BLaER1 treated with 17β-estradiol and CSF1 and Interleukin-3, amounts not matched to agents 10 nM and 100 nM (cell line): Measurements from ENCODE around the gene FTH1.
"Not testable (repeated sequence)": the region's sequence is repeated elsewhere in the genome, so short reads cannot be mapped to it uniquely, and the experiment has no call there.

Experiments used
- H3K27ac ChIP-seq, 11 experiments: shearing (Covaris generic); formaldehyde crosslinking; 2 replicates each; pipeline ENCODE4 v1.8.1; 2022
- H3K27me3 ChIP-seq, 11 experiments: shearing (Covaris generic); formaldehyde crosslinking; 2 replicates each; pipeline ENCODE4 v1.8.1; 2022
- H3K36me3 ChIP-seq, 11 experiments: shearing (Covaris generic); formaldehyde crosslinking; 2 replicates each; pipeline ENCODE4 v1.8.1; 2022
- H3K4me1 ChIP-seq, 10 experiments: shearing (Covaris generic); formaldehyde crosslinking; 2 replicates each; pipeline ENCODE4 v1.8.1; 2022
- H3K4me2 ChIP-seq, 11 experiments: shearing (Covaris generic); formaldehyde crosslinking; 2 replicates each; pipeline ENCODE4 v1.8.1; 2022
- H3K4me3 ChIP-seq, 10 experiments: shearing (Covaris generic); formaldehyde crosslinking; 2 replicates each; pipeline ENCODE4 v1.8.1; 2022
- H3K9ac ChIP-seq, 11 experiments: shearing (Covaris generic); formaldehyde crosslinking; 2 replicates each; pipeline ENCODE4 v1.8.1; 2022
- H3K9me3 ChIP-seq, 11 experiments: shearing (Covaris generic); formaldehyde crosslinking; replicated peaks in 1 of 11; 2 replicates each; pipeline ENCODE4 v1.8.1; 2022
- H4K20me1 ChIP-seq, 11 experiments: shearing (Covaris generic); formaldehyde crosslinking; 2 replicates each; pipeline ENCODE4 v1.8.1; 2022
- Cebpa-rat ChIP-seq, 11 experiments: shearing (Covaris generic); IDR thresholded peaks; 2 replicates each; pipeline ENCODE4 v1.8.1; 2022

FTH1 gene

GRCh38 chr11:61958590-61958989 is 8.8 kb downstream of the FTH1 start:
- Histone ChIP-seq H3K4me1 (peaks cover 29 to 95% (median 74%) of the 10 kb centered on the region in 10 experiments), H3K4me2 (peak overlapping the region in 6 of 11 experiments; percentile 6 to 100 (median 94); a peak in 11 of 22 replicates), H3K4me3 (peak overlapping the region in 1 of 10 experiments; percentile 68; a peak in 1 of 20 replicates), H3K27ac (peak overlapping the region in 4 of 11 experiments; percentile 23 to 42 (median 34); a peak in 7 of 22 replicates), H3K27me3 (peaks cover 0 to 26% (median 6%) of the 10 kb centered on the region in 11 experiments; a peak in 12 of 22 replicates), H3K36me3 (peaks cover 0 to 61% (median 0%) of the 10 kb centered on the region in 11 experiments; a peak in 11 of 22 replicates), H4K20me1 (peaks cover 0 to 37% (median under 1%) of the 10 kb centered on the region in 11 experiments; a peak in 8 of 22 replicates), H3K9ac (peak overlapping the region in 2 of 11 experiments; percentile 38 to 97; a peak in 5 of 22 replicates), H3K9me3 (no peaks in the 10 kb centered on the region)
- no peak for TF ChIP-seq Cebpa-rat (IDR thresholded peaks at IDR 0.05)

GRCh38 chr11:61957021-61957770 is 10.2 kb downstream of the FTH1 start:
- H3K4me1 ChIP-seq: peaks cover 15 to 98% (median 70%) of the 10 kb centered on the region in 10 experiments
- H3K27me3 ChIP-seq: peaks cover 0 to 26% (median 6%) of the 10 kb centered on the region in 11 experiments; a peak in 12 of 22 replicates
- H3K27ac ChIP-seq: peak overlapping the region in 6 of 11 experiments; percentile 94 to 98 (median 96); a peak in 11 of 22 replicates
- peak overlapping the region in 4 of 10 experiments; percentile 63 to 70 (median 66); a peak in 7 of 20 replicates for H3K4me3 ChIP-seq
- H4K20me1 ChIP-seq: peaks cover 0 to 27% (median 0%) of the 10 kb centered on the region in 11 experiments; a peak in 5 of 22 replicates
- H3K9me3 ChIP-seq: no peaks in the 10 kb centered on the region
- H3K9ac ChIP-seq: peak overlapping the region in 4 of 11 experiments; percentile 89 to 97 (median 95); a peak in 8 of 22 replicates
- H3K36me3 ChIP-seq: peaks cover 0 to 61% (median 0%) of the 10 kb centered on the region in 11 experiments; a peak in 11 of 22 replicates
- no peak for TF ChIP-seq Cebpa-rat (IDR thresholded peaks at IDR 0.05)
- H3K4me2 ChIP-seq: peak overlapping the region in 7 of 11 experiments; percentile 84 to 100 (median 94); a peak in 13 of 22 replicates

- H3K4me1 ChIP-seq: peaks cover 10 to 98% (median 66%) of the 10 kb centered on the region in 10 experiments; a peak in 19 of 20 replicates
- H3K27me3 ChIP-seq: peaks cover 0 to 26% (median 6%) of the 10 kb centered on the region in 11 experiments; a peak in 12 of 22 replicates
- no peak for TF ChIP-seq Cebpa-rat (IDR thresholded peaks at IDR 0.05)
- peak overlapping the region in 9 of 11 experiments; percentile 66 to 100 (median 91); a peak in 17 of 22 replicates for H3K4me2 ChIP-seq
- peaks cover 0 to 54% (median 0%) of the 10 kb centered on the region in 11 experiments; a peak in 11 of 22 replicates for H3K36me3 ChIP-seq
- peak overlapping the region in 6 of 10 experiments; percentile 50 to 70 (median 64); a peak in 12 of 20 replicates for H3K4me3 ChIP-seq
- peak overlapping the region in 10 of 11 experiments; percentile 76 to 98 (median 94); a peak in 19 of 22 replicates for H3K27ac ChIP-seq
- H4K20me1 ChIP-seq: peaks cover 0 to 19% (median 0%) of the 10 kb centered on the region in 11 experiments; a peak in 3 of 22 replicates
- no peaks in the 10 kb centered on the region for H3K9me3 ChIP-seq
- H3K9ac ChIP-seq: peak overlapping the region in 6 of 11 experiments; percentile 80 to 97 (median 91); a peak in 13 of 22 replicates
These were observed 11.0 kb downstream of the FTH1 start for GRCh38 chr11:61956191-61957020.

- Histone ChIP-seq H3K4me1 (peaks cover 10 to 96% (median 64%) of the 10 kb centered on the region in 10 experiments; a peak in 19 of 20 replicates), H3K27me3 (peaks cover 0 to 26% (median 6%) of the 10 kb centered on the region in 11 experiments; a peak in 12 of 22 replicates), H3K9ac (peak overlapping the region; percentile 60 to 97 (median 80); a peak in 21 of 22 replicates), H3K4me3 (peak overlapping the region in 7 of 10 experiments; percentile 46 to 70 (median 63); a peak in 13 of 20 replicates), H3K4me2 (peak overlapping the region; percentile 58 to 100 (median 89)), H3K9me3 (no peaks in the 10 kb centered on the region), H3K27ac (peak overlapping the region; percentile 75 to 98 (median 94)), H4K20me1 (peaks cover 0 to 16% (median 0%) of the 10 kb centered on the region in 11 experiments; a peak in 3 of 22 replicates), H3K36me3 (peaks cover 0 to 46% (median 0%) of the 10 kb centered on the region in 11 experiments; a peak in 11 of 22 replicates)
- TF ChIP-seq Cebpa-rat (IDR thresholded peaks at IDR 0.05): no peak
These were observed 11.9 kb downstream of the FTH1 start for GRCh38 chr11:61955422-61956135.

GRCh38 chr11:61954851-61955421 is 12.5 kb downstream of the FTH1 start:
- H3K9ac ChIP-seq: peak overlapping the region; percentile 60 to 97 (median 80); a peak in 21 of 22 replicates
- peaks cover 10 to 96% (median 70%) of the 10 kb centered on the region in 10 experiments; a peak in 19 of 20 replicates for H3K4me1 ChIP-seq
- H3K27me3 ChIP-seq: peaks cover 0 to 26% (median 6%) of the 10 kb centered on the region in 11 experiments; a peak in 12 of 22 replicates
- peak overlapping the region; percentile 58 to 100 (median 89) for H3K4me2 ChIP-seq
- H3K4me3 ChIP-seq: peak overlapping the region in 7 of 10 experiments; percentile 46 to 70 (median 63); a peak in 13 of 20 replicates
- H3K9me3 ChIP-seq: no peaks in the 10 kb centered on the region
- peaks cover 0 to 9% (median 0%) of the 10 kb centered on the region in 11 experiments; a peak in 3 of 22 replicates for H4K20me1 ChIP-seq
- H3K27ac ChIP-seq: peak overlapping the region; percentile 75 to 98 (median 94)
- H3K36me3 ChIP-seq: peaks cover 0 to 39% (median 0%) of the 10 kb centered on the region in 11 experiments; a peak in 11 of 22 replicates
- peak in 9 of 11 experiments; percentile 40 to 81 (median 66); a peak in 12 of 22 replicates for TF ChIP-seq Cebpa-rat (IDR thresholded peaks at IDR 0.05)

- H3K4me3 ChIP-seq: peak overlapping the region in 4 of 10 experiments; percentile 35 to 70 (median 56); a peak in 5 of 20 replicates
- no peaks in the 10 kb centered on the region for H3K9me3 ChIP-seq
- peak overlapping the region; percentile 58 to 100 (median 89) for H3K4me2 ChIP-seq
- peaks cover 0 to 26% (median 6%) of the 10 kb centered on the region in 11 experiments; a peak in 12 of 22 replicates for H3K27me3 ChIP-seq
- H3K27ac ChIP-seq: peak overlapping the region; percentile 73 to 98 (median 94)
- peak overlapping the region; percentile 60 to 97 (median 80); a peak in 21 of 22 replicates for H3K9ac ChIP-seq
- peaks cover 0 to 33% (median 0%) of the 10 kb centered on the region in 11 experiments; a peak in 11 of 22 replicates for H3K36me3 ChIP-seq
- peaks cover 16 to 96% (median 74%) of the 10 kb centered on the region in 10 experiments; a peak in 19 of 20 replicates for H3K4me1 ChIP-seq
- H4K20me1 ChIP-seq: peaks cover 0 to 3% (median 0%) of the 10 kb centered on the region in 11 experiments; a peak in 2 of 22 replicates
- TF ChIP-seq Cebpa-rat (IDR thresholded peaks at IDR 0.05): no peak
These were observed 13.2 kb downstream of the FTH1 start for GRCh38 chr11:61954106-61954850.

GRCh38 chr11:61953632-61954031 is 13.8 kb downstream of the FTH1 start:
- peak overlapping the region in 4 of 11 experiments; percentile 42 to 97 (median 91); a peak in 3 of 22 replicates for H3K9ac ChIP-seq
- peak overlapping the region in 7 of 11 experiments; percentile 84 to 100 (median 94); a peak in 12 of 22 replicates for H3K4me2 ChIP-seq
- H3K4me1 ChIP-seq: peaks cover 17 to 95% (median 75%) of the 10 kb centered on the region in 10 experiments; a peak in 19 of 20 replicates
- not testable (repeated sequence) for H3K4me3 ChIP-seq, H3K9me3 ChIP-seq, H4K20me1 ChIP-seq
- H3K27ac ChIP-seq: peak overlapping the region in 7 of 11 experiments; percentile 79 to 98 (median 95); a peak in 11 of 22 replicates
- H3K27me3 ChIP-seq: peaks cover 0 to 26% (median 6%) of the 10 kb centered on the region in 11 experiments; a peak in 12 of 22 replicates
- H3K36me3 ChIP-seq: peaks cover 0 to 26% (median 0%) of the 10 kb centered on the region in 11 experiments; a peak in 11 of 22 replicates
